Glutamatergic neuron (in vitro differentiated cells): Measurements from ENCODE around the gene PLA2G7. TPM values are rescaled to one million over a fixed set of nuclear protein-coding genes. Genes with fewer than 3 reads are reported as not detected.

Experiments used
- DNase-seq: peaks from one replicate; pipeline ENCODE4 v3.0.0; 2022
- H3K27ac Mint-ChIP-seq: one replicate; pipeline ENCODE4 v1.8.0; 2020; ENCODE audit warnings: mild to moderate bottlenecking, mixed read lengths, inconsistent platforms; ENCODE audit not compliant: unreplicated experiment
- H3K27me3 Mint-ChIP-seq: one replicate; pipeline ENCODE4 v1.8.0; 2020; ENCODE audit warnings: mild to moderate bottlenecking, moderate library complexity, mixed read lengths, inconsistent platforms; ENCODE audit not compliant: unreplicated experiment
- H3K36me3 Mint-ChIP-seq: one replicate; pipeline ENCODE4 v1.8.0; 2020; ENCODE audit warnings: mild to moderate bottlenecking, mixed read lengths, inconsistent platforms; ENCODE audit not compliant: unreplicated experiment
- H3K4me1 Mint-ChIP-seq: one replicate; pipeline ENCODE4 v1.8.0; 2020; ENCODE audit warnings: mild to moderate bottlenecking, low read depth, mixed read lengths, inconsistent platforms; ENCODE audit not compliant: unreplicated experiment
- H3K4me3 Mint-ChIP-seq: one replicate; pipeline ENCODE4 v1.8.0; 2020; ENCODE audit warnings: mild to moderate bottlenecking, mixed read lengths, inconsistent platforms; ENCODE audit not compliant: unreplicated experiment
- H3K9me3 Mint-ChIP-seq: one replicate; pipeline ENCODE4 v1.8.0; 2020; ENCODE audit warnings: mild to moderate bottlenecking, moderate library complexity, mixed read lengths, inconsistent platforms; ENCODE audit not compliant: unreplicated experiment
- total RNA-seq: library from RNA; stranded (reverse); fragmentation: NEBNext Ultra II Directional; extraction: Animal tissue kit (Norgen Biotek cat#: 25700); gene quantifications from one replicate; pipeline ENCODE4 v1.2.1, GENCODE V29; 2021; ENCODE audit not compliant: unreplicated experiment
- TF ChIP-seq, protein P1 (sequence below): fragments of 200-600 bp; sonication (generic); IDR thresholded peaks from one replicate; pipeline ENCODE4 v1.5.0; 2021; ENCODE audit not compliant: partially characterized antibody, unreplicated experiment

PLA2G7 gene
- total RNA-seq, 1 donor from 2014 or later = 0.44 TPM

DNA sequence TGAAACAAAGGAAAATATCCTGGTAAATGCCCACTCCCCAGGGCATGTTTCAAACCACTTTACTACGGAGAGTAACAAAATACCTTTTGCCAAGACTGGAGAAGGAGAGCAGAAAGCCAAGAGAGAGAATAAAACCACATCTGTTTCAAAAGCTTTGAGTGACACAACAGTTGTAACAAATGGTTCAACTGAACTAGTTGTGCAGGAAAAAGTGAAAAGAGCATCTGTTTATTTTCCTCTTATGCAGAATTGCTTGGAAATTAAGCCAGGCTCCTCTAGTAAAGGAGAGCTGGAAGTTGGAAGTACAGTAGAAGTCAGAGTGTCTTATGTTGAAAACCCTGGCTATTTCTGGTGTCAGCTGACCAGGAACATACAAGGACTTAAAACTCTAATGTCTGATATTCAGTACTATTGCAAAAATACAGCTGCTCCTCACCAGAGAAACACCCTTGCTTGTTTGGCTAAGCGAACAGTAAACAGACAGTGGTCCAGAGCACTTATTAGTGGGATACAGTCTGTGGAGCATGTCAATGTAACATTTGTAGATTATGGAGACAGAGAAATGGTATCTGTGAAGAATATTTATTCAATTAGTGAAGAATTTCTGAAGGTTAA, 44.9 kb downstream of the PLA2G7 start:
- no peak for DNase-seq
- no peaks in the 10 kb centered on the region for H3K27me3 Mint-ChIP-seq
- H3K4me1 Mint-ChIP-seq = no peaks in the 10 kb centered on the region
- no peaks in the 10 kb centered on the region for H3K36me3 Mint-ChIP-seq
- no peak overlapping the region for H3K4me3 Mint-ChIP-seq
- no peaks in the 10 kb centered on the region for H3K9me3 Mint-ChIP-seq
- no peak overlapping the region for H3K27ac Mint-ChIP-seq
- TF ChIP-seq, protein P1, sequence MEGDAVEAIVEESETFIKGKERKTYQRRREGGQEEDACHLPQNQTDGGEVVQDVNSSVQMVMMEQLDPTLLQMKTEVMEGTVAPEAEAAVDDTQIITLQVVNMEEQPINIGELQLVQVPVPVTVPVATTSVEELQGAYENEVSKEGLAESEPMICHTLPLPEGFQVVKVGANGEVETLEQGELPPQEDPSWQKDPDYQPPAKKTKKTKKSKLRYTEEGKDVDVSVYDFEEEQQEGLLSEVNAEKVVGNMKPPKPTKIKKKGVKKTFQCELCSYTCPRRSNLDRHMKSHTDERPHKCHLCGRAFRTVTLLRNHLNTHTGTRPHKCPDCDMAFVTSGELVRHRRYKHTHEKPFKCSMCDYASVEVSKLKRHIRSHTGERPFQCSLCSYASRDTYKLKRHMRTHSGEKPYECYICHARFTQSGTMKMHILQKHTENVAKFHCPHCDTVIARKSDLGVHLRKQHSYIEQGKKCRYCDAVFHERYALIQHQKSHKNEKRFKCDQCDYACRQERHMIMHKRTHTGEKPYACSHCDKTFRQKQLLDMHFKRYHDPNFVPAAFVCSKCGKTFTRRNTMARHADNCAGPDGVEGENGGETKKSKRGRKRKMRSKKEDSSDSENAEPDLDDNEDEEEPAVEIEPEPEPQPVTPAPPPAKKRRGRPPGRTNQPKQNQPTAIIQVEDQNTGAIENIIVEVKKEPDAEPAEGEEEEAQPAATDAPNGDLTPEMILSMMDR = no peak

DNA sequence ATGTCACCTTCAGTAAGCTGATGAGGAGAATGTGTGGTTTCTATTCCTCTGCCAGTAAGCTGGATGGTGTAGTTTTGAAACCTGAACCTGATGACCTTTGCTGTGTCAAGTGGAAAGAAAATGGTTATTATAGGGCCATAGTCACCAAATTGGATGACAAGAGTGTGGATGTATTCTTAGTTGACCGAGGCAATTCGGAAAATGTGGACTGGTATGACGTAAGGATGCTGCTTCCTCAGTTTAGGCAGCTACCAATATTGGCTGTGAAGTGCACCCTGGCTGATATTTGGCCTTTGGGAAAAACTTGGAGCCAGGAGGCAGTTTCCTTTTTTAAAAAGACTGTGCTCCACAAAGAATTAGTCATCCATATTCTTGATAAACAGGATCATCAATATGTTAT, 45.5 kb downstream of the PLA2G7 start:
- H3K9me3 Mint-ChIP-seq = no peaks in the 10 kb centered on the region
- no peak overlapping the region for H3K27ac Mint-ChIP-seq
- H3K27me3 Mint-ChIP-seq = no peaks in the 10 kb centered on the region
- no peak for DNase-seq
- TF ChIP-seq, protein P1 = no peak
- no peaks in the 10 kb centered on the region for H3K36me3 Mint-ChIP-seq
- no peak overlapping the region for H3K4me3 Mint-ChIP-seq
- H3K4me1 Mint-ChIP-seq = no peaks in the 10 kb centered on the region

DNA sequence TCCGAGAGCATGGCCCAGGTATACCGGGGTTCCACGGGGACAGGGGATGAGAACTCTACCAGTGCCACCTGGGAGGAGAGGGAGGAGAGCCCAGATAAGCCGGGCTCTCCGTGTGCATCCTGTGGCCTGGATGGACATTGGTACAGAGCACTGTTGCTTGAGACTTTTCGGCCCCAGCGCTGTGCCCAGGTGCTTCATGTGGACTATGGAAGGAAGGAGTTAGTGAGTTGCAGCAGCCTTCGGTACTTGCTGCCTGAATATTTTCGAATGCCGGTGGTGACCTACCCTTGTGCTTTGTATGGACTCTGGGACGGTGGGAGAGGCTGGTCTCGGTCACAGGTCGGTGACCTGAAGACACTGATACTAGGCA, 46.2 kb downstream of the PLA2G7 start:
- H3K36me3 Mint-ChIP-seq = no peaks in the 10 kb centered on the region
- no peaks in the 10 kb centered on the region for H3K4me1 Mint-ChIP-seq
- no peak for DNase-seq
- no peak overlapping the region for H3K4me3 Mint-ChIP-seq
- TF ChIP-seq, protein P1 = no peak
- H3K9me3 Mint-ChIP-seq = no peaks in the 10 kb centered on the region
- no peak overlapping the region for H3K27ac Mint-ChIP-seq
- no peaks in the 10 kb centered on the region for H3K27me3 Mint-ChIP-seq

DNA sequence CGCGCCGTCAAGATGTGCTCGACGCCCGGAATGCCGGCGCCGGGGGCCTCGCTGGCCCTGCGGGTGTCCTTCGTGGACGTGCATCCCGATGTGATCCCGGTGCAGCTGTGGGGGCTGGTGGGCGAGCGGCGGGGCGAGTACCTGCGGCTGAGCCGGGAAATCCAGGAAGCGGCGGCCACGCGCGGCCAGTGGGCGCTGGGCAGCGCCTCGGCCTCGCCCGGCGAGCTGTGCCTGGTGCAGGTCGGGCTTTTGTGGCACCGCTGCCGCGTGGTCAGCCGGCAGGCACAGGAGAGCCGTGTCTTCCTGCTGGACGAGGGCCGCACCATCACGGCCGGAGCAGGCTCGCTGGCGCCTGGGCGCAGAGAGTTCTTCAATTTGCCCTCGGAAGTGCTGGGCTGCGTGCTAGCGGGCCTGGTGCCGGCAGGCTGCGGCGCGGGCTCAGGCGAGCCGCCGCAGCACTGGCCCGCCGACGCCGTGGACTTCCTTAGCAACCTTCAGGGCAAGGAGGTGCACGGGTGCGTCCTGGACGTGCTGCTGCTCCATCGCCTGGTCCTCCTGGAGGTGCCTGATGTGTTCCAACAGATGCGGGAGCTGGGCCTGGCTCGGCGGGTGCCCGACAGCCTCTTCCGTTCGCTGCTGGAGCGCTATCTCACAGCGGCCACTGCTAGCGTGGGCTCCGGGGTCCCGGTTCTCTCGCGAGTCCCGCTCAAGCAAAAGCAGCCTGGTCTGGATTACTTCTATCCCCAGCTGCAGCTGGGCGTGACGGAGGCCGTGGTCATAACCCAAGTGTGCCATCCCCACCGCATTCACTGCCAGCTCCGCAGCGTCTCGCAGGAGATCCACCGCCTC, 46.8 kb downstream of the PLA2G7 start:
- H3K27me3 Mint-ChIP-seq = no peaks in the 10 kb centered on the region
- DNase-seq = no peak
- H3K36me3 Mint-ChIP-seq = no peaks in the 10 kb centered on the region
- no peaks in the 10 kb centered on the region for H3K9me3 Mint-ChIP-seq
- TF ChIP-seq, protein P1 = no peak
- no peaks in the 10 kb centered on the region for H3K4me1 Mint-ChIP-seq
- no peak overlapping the region for H3K27ac Mint-ChIP-seq
- no peak overlapping the region for H3K4me3 Mint-ChIP-seq

DNA sequence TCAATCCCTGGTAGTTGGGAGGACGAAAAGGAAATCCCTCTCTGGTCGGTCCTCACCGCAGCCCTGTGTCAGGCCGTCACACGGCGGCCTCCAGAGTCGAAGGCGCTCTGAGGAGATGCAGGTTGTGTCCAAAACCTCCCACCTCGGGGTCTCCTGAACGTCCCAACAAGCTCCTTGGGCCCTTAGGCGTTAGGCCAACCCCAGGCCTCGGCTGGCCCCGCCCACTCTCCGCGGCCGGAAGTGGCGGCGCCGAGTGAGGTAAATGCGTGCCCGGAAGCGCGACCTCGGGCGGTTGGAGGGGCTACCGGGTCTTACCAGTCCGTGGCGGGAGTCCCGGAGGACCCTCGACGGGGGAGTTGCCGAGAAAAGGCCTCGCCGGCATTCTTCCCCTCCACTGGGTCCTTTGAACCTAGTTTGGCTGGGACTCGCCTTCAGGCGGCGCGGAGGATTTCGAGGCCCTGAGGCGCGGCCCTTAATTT, 47.5 kb downstream of the PLA2G7 start, which contains the start of gene TDRD6:
TSS of gene TDRD6 (plus strand) at position 267 of the 479 bp plus-strand sequence. CDS start 244 bp downstream, outside the sequence.
- TF ChIP-seq, protein P1 = no peak
- Mint-ChIP-seq H3K27ac (no peak within 1 kb of the TSS), H3K27me3 (no peaks in the 10 kb centered on the region), H3K4me3 (no peak within 1 kb of the TSS), H3K9me3 (no peaks in the 10 kb centered on the region), H3K4me1 (no peaks in the 10 kb centered on the region), H3K36me3 (no peaks in the 10 kb centered on the region)
- DNase-seq = no peak
